NCI-H187 treated with DMSO at 0.1 percent for 48 hours (cell line): ENCODE measurements around the gene CSNK1G3.
"Not testable (repeated sequence)": the region's sequence is repeated elsewhere in the genome, so short reads cannot be mapped to it uniquely, and the experiment has no call there.

Experiments used
- DNase-seq: peaks from one replicate; lab custom pipeline; 2025; lab: John Stamatoyannopoulos, UW

Gene CSNK1G3

GRCh38 chr5:123511648-123512605 lies at the start of gene CSNK1G3:
TSS of gene CSNK1G3 (plus strand) at chr5:123512177. CDS start at chr5:123545664, 33,487 bp downstream.
- peak; percentile 70 for DNase-seq

- not testable (repeated sequence) for DNase-seq
Observed at GRCh38 chr5:123466839-123467238, 45.1 kb upstream of the CSNK1G3 start.

- DNase-seq, result no peak
Observed at GRCh38 chr5:123471385-123471784, 40.6 kb upstream of the CSNK1G3 start.

DNA sequence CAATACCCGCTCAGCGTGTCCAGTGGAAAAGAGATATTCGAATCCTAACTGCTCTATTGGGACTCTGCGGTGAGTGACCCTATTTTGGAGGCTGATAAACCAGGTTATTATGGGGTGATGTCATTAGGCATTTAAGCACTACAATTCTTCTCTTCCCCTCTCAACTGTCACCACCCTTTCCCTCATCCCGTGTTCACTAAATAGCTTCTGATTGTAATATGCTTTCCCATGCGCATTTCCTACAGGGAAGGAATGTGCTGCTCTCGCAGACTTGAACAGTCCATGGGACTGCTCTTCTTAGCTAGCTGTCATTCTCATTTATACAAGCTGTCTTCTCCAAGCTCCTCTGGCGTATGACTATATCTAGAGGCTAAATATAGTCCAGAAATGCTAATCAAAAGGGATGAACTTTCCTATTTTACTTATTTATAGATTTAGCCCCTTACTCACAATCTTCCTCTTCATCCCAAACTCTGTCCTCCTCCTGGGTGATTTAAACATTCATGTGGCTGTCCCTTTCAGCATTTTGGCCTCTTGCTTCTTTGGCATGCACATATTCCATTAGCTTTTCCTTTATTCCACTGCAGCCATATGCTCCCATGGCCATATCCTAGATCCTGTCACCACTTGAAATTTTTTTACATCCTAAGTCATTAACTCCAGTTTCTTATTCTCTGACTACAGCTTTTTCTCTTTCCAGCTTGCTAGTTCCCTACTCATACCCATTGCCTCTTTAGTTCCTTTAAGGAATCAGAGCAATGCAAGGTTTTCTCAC lies 39.6 kb upstream of the CSNK1G3 start:
- DNase-seq, result no peak

DNA sequence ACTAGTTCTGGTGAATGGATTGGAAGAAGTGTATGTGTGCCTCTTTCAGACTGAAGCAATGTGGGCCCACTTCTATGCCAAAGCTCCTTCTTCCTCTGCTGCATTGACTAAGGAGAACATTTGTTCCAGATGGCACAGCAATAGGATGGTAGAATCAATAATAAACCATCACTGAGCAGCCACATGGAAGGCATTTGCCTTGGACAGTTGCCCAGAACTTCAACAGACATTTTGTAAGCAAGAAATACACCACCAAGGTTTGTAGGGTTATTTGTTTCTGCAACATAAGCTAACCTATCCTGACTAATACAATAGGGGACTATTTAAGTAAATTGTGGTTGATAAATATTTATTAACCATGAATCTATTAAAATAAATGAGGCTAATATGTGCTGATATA lies 37.7 kb upstream of the CSNK1G3 start:
- DNase-seq, result no peak

DNA sequence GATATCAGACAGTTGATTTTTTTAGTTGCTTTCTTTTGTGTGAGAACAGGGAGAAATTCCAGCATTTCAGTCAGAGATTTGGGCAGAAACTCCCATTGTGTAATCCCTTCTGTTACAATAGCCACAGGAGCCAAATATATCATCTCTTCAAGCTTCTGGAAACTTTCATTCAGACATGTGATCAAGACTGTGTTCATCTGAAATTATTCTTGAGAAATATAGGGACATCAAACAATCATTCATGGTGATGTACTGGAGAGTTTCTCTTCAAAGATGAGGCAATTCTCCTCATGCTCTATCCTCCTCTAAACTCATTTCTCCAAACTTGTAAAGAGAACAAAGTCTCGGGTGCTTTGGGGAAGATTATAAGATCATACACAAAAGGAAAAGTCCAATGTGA lies 35.2 kb upstream of the CSNK1G3 start:
- DNase-seq, result no peak

DNA sequence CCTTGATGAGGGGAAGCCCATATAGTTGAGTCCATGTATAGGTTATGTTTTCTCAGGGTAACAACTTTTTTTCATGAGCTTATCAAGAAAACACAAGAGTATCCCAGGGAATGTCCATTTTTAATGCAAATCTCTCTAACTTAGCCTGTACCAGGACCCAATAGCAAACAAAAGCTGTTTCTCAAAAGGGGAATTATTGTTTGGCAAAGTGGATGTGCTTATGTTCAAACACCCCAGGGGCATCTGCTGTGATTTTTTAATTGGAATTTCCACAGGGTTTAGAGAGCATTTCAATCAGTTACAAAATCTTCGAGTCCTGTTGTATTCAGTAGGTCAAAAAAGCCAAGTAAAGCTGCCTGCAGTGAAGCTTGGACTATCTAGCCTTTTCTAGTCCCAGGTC lies 33.4 kb upstream of the CSNK1G3 start:
- no peak for DNase-seq

- DNase-seq, result no peak
Observed at GRCh38 chr5:123482258-123482657, 29.7 kb upstream of the CSNK1G3 start.

DNA sequence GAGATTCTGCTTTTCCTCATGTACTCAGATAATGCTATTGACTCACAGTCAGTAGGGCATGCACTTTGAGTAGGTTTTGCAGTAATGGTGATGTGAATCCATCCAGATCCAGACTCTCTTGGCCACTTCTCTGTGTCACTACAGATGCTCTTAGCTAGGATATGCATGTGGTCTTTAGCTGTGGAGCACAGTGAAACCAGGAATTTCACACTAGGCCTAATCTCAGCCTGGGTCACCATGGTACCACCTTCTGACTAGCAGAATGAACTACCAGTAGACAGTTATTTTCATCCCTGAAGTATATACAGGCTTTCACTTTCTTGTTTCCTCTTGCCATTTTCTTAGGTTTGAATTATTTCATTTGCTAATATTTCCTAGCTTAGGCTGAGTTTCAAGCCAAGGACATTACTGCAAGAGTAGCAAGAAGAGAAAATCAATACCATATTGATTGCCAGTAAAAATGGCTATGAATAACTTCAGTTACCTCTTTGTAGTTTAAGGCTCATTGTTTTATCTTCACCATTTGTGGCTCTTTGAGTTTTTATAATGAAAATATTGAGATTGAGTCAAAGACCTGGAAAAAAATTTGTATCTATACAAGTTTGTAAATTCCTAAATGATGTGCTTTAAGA lies 28.4 kb upstream of the CSNK1G3 start:
- DNase-seq, result no peak

DNA sequence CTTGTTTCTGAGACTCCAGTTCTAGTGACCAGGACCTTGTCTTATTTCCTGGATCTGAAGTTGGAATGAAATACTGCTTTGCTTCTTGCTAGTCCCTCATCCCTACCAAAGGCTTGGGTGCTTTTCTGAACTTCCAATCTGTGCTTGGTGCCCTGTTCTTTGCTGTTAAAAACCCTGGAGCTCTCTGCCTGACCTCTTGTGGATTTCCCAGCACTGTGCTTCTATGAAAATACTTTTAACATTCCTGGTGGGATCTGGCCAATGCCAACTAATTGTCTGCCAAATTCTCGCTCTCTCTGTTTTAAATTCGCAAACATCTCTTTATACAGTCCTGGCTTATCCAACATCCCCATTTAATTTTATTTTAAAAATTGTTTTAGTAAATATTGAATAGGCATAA lies 26.7 kb upstream of the CSNK1G3 start:
- no peak for DNase-seq

DNA sequence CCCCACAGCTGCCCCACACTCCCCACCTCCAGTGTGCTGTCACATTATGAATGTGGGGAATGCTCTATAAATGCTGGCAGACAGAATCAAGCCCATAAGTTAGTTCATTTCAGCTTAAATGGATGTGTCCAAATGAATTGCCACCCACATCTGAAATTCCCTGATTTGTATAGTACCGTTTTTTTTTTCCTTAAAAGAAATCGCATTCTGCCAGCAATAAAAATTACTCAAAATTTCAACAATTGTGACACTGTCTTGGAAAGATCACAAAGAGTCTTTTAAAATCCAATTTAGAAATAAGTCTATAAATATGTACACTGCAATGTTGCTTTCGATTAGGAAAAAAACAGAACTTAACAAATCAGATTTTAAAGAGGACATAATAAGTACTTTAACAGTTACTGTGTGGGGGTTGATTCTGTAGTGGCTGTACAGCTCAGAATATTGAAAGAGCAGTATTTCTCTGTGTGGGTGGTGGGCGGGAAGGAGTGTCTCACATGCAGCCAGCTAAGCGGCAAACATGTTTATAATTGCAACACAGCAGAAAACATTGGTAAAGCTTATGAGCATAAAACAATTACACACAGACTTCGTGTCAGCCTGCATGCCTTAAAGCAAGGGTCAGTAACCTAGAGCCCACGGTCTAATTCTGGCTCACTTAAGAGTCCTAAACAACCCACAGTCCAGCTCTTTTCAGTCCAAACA lies 24.9 kb upstream of the CSNK1G3 start:
- no peak for DNase-seq

GRCh38 chr5:123490974-123491373 lies 21.0 kb upstream of the CSNK1G3 start:
- no peak for DNase-seq

- DNase-seq, result not testable (repeated sequence)
Observed at GRCh38 chr5:123495211-123495610, 16.8 kb upstream of the CSNK1G3 start.

DNA sequence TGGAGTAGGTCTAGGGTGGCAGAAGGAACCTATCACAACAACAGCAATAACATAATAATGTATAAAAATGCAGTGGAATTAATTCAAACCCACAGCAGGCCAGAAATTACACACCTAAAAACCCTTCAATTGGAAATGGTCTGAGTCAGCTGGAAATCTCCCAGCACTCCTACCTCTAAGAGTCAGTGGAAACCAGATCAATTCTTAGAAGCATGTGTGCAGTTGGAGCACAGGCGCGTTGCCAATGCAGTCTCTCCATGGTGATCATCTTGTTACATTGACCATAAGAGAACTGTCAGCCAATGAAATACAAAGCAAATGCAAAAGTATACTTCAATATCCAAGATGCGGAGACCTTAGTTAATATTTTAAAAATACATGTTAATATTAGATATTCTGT lies 15.1 kb upstream of the CSNK1G3 start:
- DNase-seq, result no peak

- DNase-seq, result no peak
Observed at GRCh38 chr5:123500471-123500870, 11.5 kb upstream of the CSNK1G3 start.

GRCh38 chr5:123502120-123502519 lies 9.9 kb upstream of the CSNK1G3 start:
- DNase-seq, result no peak

DNA sequence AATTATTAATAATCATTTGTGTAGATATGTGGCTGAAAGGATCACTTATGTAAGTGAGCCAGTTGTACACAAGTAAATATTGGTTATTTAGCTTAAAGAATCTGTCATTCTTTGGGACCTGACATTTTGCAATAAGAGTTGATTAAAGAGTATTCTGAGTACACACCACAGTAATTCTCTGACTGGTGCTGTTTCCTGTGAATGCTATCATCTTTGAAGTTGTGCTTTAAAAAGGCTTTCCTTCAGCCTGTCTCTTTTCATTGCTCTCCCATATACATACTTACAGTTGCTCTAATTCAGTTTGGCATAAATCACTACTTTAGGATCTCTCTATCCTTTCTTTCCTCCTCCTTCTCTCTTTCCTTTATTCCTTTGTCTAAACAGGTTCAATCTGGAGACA lies 8.7 kb upstream of the CSNK1G3 start:
- DNase-seq, result no peak

DNA sequence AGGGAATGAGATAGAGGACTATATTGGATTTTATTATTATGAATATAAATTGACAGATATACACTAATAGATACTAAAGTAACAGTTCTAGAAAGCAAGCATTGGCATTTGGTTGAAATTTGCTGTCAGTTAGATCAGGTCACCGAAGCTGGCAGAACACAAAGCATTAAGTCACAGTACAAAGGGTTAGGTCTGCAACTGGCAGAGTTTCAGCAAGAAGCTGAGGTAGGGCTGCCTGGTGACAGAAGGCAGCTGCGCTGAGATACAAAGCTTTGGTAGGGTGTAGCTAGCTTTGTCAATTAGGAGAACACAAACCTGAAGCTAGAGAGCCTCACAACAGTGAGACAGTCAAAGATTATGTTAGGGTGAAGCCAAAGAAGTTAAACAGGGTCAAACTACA lies 6.3 kb upstream of the CSNK1G3 start:
- DNase-seq, result no peak

- DNase-seq, result no peak
Observed at GRCh38 chr5:123508441-123508840, 3.5 kb upstream of the CSNK1G3 start.

DNA sequence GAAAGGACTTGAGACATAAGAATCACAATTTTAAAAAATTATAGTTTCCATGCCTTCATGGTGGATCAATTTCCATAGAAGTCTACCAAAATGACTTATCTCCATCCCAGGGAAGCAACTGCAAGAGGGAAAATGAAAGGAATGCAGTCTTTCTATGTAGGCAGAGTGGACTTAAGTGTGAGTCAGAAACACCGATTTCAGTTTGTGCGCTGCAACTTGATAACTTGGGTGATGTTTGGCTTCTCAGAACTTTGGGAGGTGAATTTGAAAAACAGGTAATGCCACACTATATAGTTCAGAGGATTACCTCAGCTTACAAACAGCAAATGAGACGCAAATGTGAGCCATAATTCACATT lies 708 bp upstream of the CSNK1G3 start:
- no peak for DNase-seq

GRCh38 chr5:123512611-123513461 lies 859 bp downstream of the CSNK1G3 start:
- no peak for DNase-seq
